Lung microvascular endothelial cell (primary cell): ENCODE data around the gene BABAM2. TPM values are rescaled to one million over a fixed set of nuclear protein-coding genes. Genes with fewer than 3 reads are reported as not detected.

Experiments
- DNase-seq, 2 donors: peaks; one replicate each; pipeline versions ENCODE4 v3.0.0 to v3.0.0-alpha.2; 2010; ENCODE audit warnings: low read depth in 2 of 2
- total RNA-seq: library from RNA; depleted of rRNA; stranded (reverse); fragments of >200 nt; gene quantifications from 2 replicates; pipeline ENCODE4 v1.2.1, GENCODE V29; 2014

The BABAM2 gene
- total RNA-seq, 1 donor from 2014 or later, result 14.7 TPM

- DNase-seq, result peak; percentile 81 to 99
These were observed 465.1 kb downstream of the BABAM2 start for GRCh38 chr2:28355521-28356094.

GRCh38 chr2:28356095-28356911 is 465.8 kb downstream of the BABAM2 start:
- peak; percentile 88 to 94 for DNase-seq

GRCh38 chr2:28357055-28357454 is 466.5 kb downstream of the BABAM2 start:
- no peak for DNase-seq

GRCh38 chr2:28357948-28358667 is 467.6 kb downstream of the BABAM2 start:
- no peak for DNase-seq

- DNase-seq, result no peak
These were observed 468.2 kb downstream of the BABAM2 start for GRCh38 chr2:28358668-28359201.

- peak; percentile 64 to 85 for DNase-seq
These were observed 468.9 kb downstream of the BABAM2 start for GRCh38 chr2:28359222-28360057.

GRCh38 chr2:28360058-28360717 is 469.7 kb downstream of the BABAM2 start:
- DNase-seq, result no peak

- DNase-seq, result peak; percentile 13 to 46
These were observed 470.3 kb downstream of the BABAM2 start for GRCh38 chr2:28360718-28361293.

- no peak for DNase-seq
These were observed 471.6 kb downstream of the BABAM2 start for GRCh38 chr2:28361991-28362710.

- DNase-seq, result no peak
These were observed 472.5 kb downstream of the BABAM2 start for GRCh38 chr2:28362991-28363521.

- DNase-seq, result no peak
These were observed 473.3 kb downstream of the BABAM2 start for GRCh38 chr2:28363686-28364280.

- DNase-seq, result no peak
These were observed 474.1 kb downstream of the BABAM2 start for GRCh38 chr2:28364610-28365009.

GRCh38 chr2:28365158-28365557 is 474.6 kb downstream of the BABAM2 start:
- DNase-seq, result no peak

GRCh38 chr2:28366149-28366495 is 475.6 kb downstream of the BABAM2 start:
- DNase-seq, result no peak

GRCh38 chr2:28366496-28367282 is 476.2 kb downstream of the BABAM2 start:
- DNase-seq, result peak in 1 of 2 donors; percentile 45

- DNase-seq, result no peak
These were observed 477.3 kb downstream of the BABAM2 start for GRCh38 chr2:28367667-28368356.

- DNase-seq, result no peak
These were observed 477.8 kb downstream of the BABAM2 start for GRCh38 chr2:28368357-28368798.

- DNase-seq, result no peak
These were observed 478.8 kb downstream of the BABAM2 start for GRCh38 chr2:28369358-28369757.
